ENCODE results near the gene DNAJB6.

DNAJB6 gene

GRCh38 chr7:157395206-157395605 is 58.4 kb downstream of the DNAJB6 start:
- no peak overlapping the region for H2AFZ ChIP-seq (ENCODE audit: low read depth, low read length, severe bottlenecking)
- no peaks in the 10 kb centered on the region for H3F3A ChIP-seq (ENCODE audit: insufficient read depth)
- no peaks in the 10 kb centered on the region for H3K9me3 ChIP-seq (ENCODE audit: insufficient read depth, low read length)
- no peaks in the 10 kb centered on the region for H3K9me2 ChIP-seq (replicated peaks; ENCODE audit: insufficient read depth, low read length)
- TF ChIP-seq EZH2phosphoT487 (conservative IDR thresholded peaks at IDR 0.05; ENCODE audit: low read length): no peak
- TF ChIP-seq, protein P1, sequence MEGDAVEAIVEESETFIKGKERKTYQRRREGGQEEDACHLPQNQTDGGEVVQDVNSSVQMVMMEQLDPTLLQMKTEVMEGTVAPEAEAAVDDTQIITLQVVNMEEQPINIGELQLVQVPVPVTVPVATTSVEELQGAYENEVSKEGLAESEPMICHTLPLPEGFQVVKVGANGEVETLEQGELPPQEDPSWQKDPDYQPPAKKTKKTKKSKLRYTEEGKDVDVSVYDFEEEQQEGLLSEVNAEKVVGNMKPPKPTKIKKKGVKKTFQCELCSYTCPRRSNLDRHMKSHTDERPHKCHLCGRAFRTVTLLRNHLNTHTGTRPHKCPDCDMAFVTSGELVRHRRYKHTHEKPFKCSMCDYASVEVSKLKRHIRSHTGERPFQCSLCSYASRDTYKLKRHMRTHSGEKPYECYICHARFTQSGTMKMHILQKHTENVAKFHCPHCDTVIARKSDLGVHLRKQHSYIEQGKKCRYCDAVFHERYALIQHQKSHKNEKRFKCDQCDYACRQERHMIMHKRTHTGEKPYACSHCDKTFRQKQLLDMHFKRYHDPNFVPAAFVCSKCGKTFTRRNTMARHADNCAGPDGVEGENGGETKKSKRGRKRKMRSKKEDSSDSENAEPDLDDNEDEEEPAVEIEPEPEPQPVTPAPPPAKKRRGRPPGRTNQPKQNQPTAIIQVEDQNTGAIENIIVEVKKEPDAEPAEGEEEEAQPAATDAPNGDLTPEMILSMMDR (IDR thresholded peaks at IDR 0.05; ENCODE audit: insufficient read depth, low read length, poor library complexity, severe bottlenecking): no peak
- no peak overlapping the region for H3K9ac ChIP-seq (ENCODE audit: low read length)
- H3K79me2 ChIP-seq (ENCODE audit: insufficient read depth, low read length): peaks cover 22% of the 10 kb centered on the region
- no peak overlapping the region for H3K4me3 ChIP-seq (ENCODE audit: insufficient read depth, low read length, poor library complexity, severe bottlenecking)
- no peaks in the 10 kb centered on the region for H4K20me1 ChIP-seq (ENCODE audit: low read depth, low read length)
- H3K27ac ChIP-seq (ENCODE audit: low read depth, low read length): no peak overlapping the region
- no peaks in the 10 kb centered on the region for H3K27me3 ChIP-seq (ENCODE audit: low read length)
- no peaks in the 10 kb centered on the region for H3K36me3 ChIP-seq (ENCODE audit: low read length)
- no peak overlapping the region for H3K4me2 ChIP-seq (ENCODE audit: low read depth, low read length, poor library complexity, severe bottlenecking)

GRCh38 chr7:157396316-157397035 is 59.7 kb downstream of the DNAJB6 start:
- no peak overlapping the region for H3K4me2 ChIP-seq (ENCODE audit: low read depth, low read length, poor library complexity, severe bottlenecking)
- H3K9ac ChIP-seq (ENCODE audit: low read length): no peak overlapping the region
- no peaks in the 10 kb centered on the region for H4K20me1 ChIP-seq (ENCODE audit: low read depth, low read length)
- no peaks in the 10 kb centered on the region for H3F3A ChIP-seq (ENCODE audit: insufficient read depth)
- H3K9me2 ChIP-seq (replicated peaks; ENCODE audit: insufficient read depth, low read length): no peaks in the 10 kb centered on the region
- no peaks in the 10 kb centered on the region for H3K9me3 ChIP-seq (ENCODE audit: insufficient read depth, low read length)
- no peak overlapping the region for H3K4me3 ChIP-seq (ENCODE audit: insufficient read depth, low read length, poor library complexity, severe bottlenecking)
- TF ChIP-seq, protein P1 (IDR thresholded peaks at IDR 0.05; ENCODE audit: insufficient read depth, low read length, poor library complexity, severe bottlenecking): no peak
- no peak for TF ChIP-seq EZH2phosphoT487 (conservative IDR thresholded peaks at IDR 0.05; ENCODE audit: low read length)
- no peak overlapping the region for H3K27ac ChIP-seq (ENCODE audit: low read depth, low read length)
- no peaks in the 10 kb centered on the region for H3K27me3 ChIP-seq (ENCODE audit: low read length)
- H3K79me2 ChIP-seq (ENCODE audit: insufficient read depth, low read length): peaks cover 18% of the 10 kb centered on the region
- no peaks in the 10 kb centered on the region for H3K36me3 ChIP-seq (ENCODE audit: low read length)
- no peak overlapping the region for H2AFZ ChIP-seq (ENCODE audit: low read depth, low read length, severe bottlenecking)

DNA sequence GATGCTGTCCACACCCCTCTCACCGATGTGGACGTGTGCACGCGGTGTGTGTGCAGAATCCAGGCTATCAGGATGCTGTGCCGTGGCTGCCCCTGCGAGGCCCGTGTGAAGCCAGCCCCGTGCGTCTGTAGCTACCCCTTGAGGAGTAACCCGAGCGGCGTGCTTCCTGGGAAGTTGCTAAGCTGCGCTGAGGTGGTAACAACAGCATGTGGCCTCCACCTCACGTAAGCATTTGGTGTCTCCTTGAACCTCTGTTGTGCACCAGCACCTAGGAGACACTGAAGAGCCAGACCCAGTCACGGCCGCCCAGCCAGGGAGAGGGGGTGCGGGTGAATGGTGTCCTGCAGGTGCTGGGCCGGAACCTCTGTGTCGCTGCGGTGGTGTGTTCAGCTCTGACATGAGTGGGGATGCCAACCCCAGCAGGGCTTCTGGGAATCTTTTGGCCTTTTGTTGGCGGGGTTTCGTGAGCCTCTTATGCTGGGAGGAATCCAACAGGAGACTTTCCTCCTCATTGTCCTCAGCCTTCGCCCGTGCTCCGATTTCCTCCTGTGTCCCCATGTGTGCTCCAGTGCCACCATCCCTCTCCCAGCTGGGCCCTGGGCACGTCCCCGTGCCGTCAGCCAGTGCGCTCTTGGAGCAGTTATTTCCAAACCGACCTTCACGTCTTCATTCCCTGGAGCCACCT is 60.4 kb downstream of the DNAJB6 start:
- no peak overlapping the region for H2AFZ ChIP-seq (ENCODE audit: low read depth, low read length, severe bottlenecking)
- H3K79me2 ChIP-seq (ENCODE audit: insufficient read depth, low read length): peaks cover 15% of the 10 kb centered on the region

More for the DNA sequence above, 60.4 kb downstream of the DNAJB6 start:
- H3F3A ChIP-seq (ENCODE audit: insufficient read depth): no peaks in the 10 kb centered on the region
- H3K4me2 ChIP-seq (ENCODE audit: low read depth, low read length, poor library complexity, severe bottlenecking): no peak overlapping the region
- H3K27me3 ChIP-seq (ENCODE audit: low read length): no peaks in the 10 kb centered on the region
- H3K4me3 ChIP-seq (ENCODE audit: insufficient read depth, low read length, poor library complexity, severe bottlenecking): no peak overlapping the region
- no peak overlapping the region for H3K27ac ChIP-seq (ENCODE audit: low read depth, low read length)
- H3K36me3 ChIP-seq (ENCODE audit: low read length): no peaks in the 10 kb centered on the region
- no peak for TF ChIP-seq EZH2phosphoT487 (conservative IDR thresholded peaks at IDR 0.05; ENCODE audit: low read length)
- TF ChIP-seq, protein P1 (IDR thresholded peaks at IDR 0.05; ENCODE audit: insufficient read depth, low read length, poor library complexity, severe bottlenecking): no peak
- no peak overlapping the region for H3K9ac ChIP-seq (ENCODE audit: low read length)
- no peaks in the 10 kb centered on the region for H4K20me1 ChIP-seq (ENCODE audit: low read depth, low read length)
- no peaks in the 10 kb centered on the region for H3K9me2 ChIP-seq (replicated peaks; ENCODE audit: insufficient read depth, low read length)
- H3K9me3 ChIP-seq (ENCODE audit: insufficient read depth, low read length): no peaks in the 10 kb centered on the region
